ENCODE results near the gene NOPCHAP1.
A peak's percentile ranks its signal among the peaks of the same experiment; 100 is the strongest.
"Not testable (repeated sequence)": the region's sequence is repeated elsewhere in the genome, so short reads cannot be mapped to it uniquely, and the experiment has no call there.

NOPCHAP1 gene

DNA sequence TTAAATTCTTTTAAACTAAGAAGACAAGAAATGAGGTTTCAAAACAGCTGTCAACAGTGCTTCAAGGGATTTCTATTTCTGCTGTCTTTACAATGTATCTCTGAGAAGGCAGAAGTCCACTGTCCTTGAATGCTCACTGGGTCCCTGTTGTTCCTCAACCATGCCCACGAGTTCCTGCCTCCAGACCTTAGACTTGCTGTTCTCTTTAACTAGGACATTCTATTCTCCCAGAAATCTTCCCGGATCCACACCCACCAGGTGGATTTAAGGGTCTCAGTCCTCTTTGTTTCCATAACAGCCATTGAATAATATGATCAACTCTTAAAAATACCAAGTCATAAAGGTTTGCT is 21.3 kb upstream of the NOPCHAP1 start:
- no peak for DNase-seq (ENCODE audit: low read depth, low spot score)

GRCh38 chr12:104966677-104967076 is 19.4 kb upstream of the NOPCHAP1 start:
- no peak for DNase-seq (ENCODE audit: low read depth, low spot score)

GRCh38 chr12:104969343-104969742 is 16.8 kb upstream of the NOPCHAP1 start:
- DNase-seq (ENCODE audit: low read depth, low spot score), result no peak

GRCh38 chr12:104971306-104971705 is 14.8 kb upstream of the NOPCHAP1 start:
- no peak for DNase-seq (ENCODE audit: low read depth, low spot score)

GRCh38 chr12:104973250-104973649 is 12.9 kb upstream of the NOPCHAP1 start:
- no peak for DNase-seq (ENCODE audit: low read depth, low spot score)

- DNase-seq (ENCODE audit: low read depth, low spot score), result no peak
These were observed 11.4 kb upstream of the NOPCHAP1 start for GRCh38 chr12:104974626-104975290.

- DNase-seq (ENCODE audit: low read depth, low spot score), result no peak
These were observed 10.4 kb upstream of the NOPCHAP1 start for GRCh38 chr12:104975587-104976343.

- no peak for DNase-seq (ENCODE audit: low read depth, low spot score)
These were observed 9.4 kb upstream of the NOPCHAP1 start for GRCh38 chr12:104976703-104977102.

- DNase-seq (ENCODE audit: low read depth, low spot score), result not testable (repeated sequence)
These were observed 8.4 kb upstream of the NOPCHAP1 start for GRCh38 chr12:104977688-104978087.

DNA sequence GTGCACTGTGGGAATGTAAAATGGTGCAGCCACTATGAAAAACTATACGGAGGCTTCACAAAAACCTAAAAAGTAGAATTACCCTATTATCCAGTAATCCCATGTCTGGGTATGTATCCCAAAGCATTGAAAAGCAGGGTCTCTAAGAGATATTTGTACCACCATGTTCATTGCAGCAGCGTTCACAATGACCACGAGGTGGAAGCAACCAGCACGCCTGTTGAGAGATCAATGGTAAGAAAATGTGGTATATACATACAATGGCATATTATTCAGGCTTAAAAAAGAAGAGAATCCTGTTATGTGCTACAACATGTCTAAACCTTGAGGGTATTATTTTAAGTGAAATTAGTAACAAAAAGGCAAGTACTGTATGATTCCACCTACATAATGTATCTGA is 910 bp upstream of the NOPCHAP1 start:
- DNase-seq (ENCODE audit: low read depth, low spot score), result no peak

GRCh38 chr12:104990950-104991349 is 4.8 kb downstream of the NOPCHAP1 start:
- DNase-seq (ENCODE audit: low read depth, low spot score), result no peak

DNA sequence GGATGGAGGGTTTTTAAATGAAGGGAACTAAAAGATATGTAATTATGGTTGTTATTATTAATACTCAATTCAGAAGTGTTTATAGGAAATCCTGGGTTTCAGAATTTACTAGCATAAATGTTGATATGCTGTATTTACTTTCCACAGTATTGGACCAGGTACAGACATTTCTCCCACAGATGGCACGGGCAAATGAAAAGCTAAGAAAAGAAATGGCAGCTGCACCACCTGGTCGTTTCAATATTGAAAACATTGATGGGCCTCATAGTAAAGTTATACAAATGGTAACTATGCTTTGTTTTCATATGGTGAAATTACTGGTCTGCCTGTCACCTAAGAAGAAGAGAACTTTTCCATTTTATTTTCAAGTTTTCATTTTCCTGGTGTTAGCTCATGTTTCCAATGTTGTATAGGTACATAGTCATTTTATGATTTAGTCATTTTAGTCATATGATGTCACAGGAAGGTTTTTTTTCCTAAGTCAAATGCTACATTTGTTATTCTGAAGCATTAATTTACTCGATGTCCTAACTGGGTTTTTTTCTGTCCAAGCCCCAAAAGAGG is 5.5 kb downstream of the NOPCHAP1 start:
- no peak for DNase-seq (ENCODE audit: low read depth, low spot score)

DNA sequence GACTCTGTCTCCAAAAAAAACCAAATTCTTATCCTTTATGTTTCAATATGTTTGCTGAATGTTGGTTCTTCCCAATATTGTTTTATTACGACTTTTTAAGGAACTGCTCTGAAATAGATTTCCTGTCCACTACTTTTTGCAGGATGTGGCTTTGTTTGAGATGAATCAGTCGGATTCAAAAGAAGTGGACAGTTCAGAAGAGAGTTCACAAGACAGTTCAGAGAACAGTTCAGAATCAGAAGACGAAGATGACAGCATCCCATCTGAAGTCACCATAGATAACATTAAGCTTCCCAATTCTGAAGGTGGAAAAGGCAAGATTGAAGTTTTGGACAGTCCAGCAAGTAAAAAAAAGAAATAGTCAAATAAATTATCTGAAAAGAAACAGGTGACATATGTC is 8.2 kb downstream of the NOPCHAP1 start:
- no peak for DNase-seq (ENCODE audit: low read depth, low spot score)

DNA sequence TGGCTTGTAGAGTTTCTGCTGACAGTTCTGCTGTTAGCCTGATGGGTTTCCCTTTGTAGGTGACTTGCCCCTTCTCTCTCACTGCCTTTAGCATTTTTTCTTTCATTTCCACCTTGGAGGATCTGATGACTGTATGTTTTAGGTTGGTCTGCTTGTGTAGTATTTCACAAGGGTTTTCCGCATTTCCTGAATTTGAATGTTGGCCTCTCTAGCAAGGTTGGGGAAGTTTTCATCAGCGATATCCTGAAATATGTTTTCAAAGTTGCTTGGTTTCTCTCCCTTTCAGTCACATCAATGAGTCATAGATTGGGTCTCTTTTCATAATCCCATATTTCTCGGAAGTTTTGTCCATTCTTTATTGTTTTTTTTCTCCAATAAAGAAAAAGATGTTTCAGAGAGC is 11.4 kb downstream of the NOPCHAP1 start:
- DNase-seq (ENCODE audit: low read depth, low spot score), result no peak

DNA sequence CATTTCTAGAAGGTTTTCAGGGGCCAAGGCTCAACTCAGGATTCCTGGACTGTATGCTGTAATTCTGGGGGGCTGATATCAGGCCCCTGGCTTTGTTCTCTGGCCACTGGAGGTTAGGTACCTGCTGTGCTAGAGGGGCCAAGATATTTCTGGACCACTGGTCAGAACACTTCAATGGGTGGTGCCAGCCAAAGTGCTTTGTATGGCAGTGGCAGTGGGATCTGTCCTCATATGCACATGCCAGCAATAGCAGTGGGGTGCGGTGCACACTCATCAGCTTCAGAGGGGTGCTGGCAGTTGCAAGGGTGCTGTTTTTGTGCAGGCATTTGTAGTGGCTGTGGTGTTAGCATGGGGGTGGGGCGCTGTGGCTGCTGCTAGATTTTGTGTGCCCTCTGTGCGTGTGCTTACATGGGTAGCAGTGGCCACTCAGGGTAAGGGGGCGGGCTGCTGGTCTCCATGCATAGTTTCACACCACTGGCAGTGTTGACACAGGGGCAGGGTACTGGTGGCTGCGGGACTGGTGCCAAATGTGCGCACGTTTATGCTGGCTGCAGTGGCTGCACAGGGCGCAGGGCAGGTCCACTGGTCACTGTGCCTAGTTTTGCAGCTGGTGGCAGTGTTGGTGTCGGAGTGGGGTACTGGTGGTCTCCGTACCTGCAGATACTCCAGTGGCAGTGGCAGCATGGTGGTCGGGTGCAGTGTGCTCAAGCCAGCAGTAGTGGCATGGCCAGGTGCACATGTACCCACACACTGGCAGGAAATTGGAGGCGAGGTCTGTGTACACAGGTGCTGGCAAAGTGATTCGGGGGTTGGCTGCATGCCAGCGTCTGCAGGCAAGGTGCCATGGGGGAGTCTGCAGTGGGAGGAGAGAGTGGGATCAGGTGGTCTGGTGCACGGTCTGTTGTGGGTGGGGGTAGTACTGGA is 12.6 kb downstream of the NOPCHAP1 start:
- no peak for DNase-seq (ENCODE audit: low read depth, low spot score)

GRCh38 chr12:104999347-104999685 is 13.2 kb downstream of the NOPCHAP1 start:
- DNase-seq (ENCODE audit: low read depth, low spot score), result no peak

- no peak for DNase-seq (ENCODE audit: low read depth, low spot score)
These were observed 15.4 kb downstream of the NOPCHAP1 start for GRCh38 chr12:105001476-105001875.

- DNase-seq (ENCODE audit: low read depth, low spot score), result peak; percentile 15
These were observed 27.8 kb downstream of the NOPCHAP1 start for GRCh38 chr12:105013892-105014291.

DNA sequence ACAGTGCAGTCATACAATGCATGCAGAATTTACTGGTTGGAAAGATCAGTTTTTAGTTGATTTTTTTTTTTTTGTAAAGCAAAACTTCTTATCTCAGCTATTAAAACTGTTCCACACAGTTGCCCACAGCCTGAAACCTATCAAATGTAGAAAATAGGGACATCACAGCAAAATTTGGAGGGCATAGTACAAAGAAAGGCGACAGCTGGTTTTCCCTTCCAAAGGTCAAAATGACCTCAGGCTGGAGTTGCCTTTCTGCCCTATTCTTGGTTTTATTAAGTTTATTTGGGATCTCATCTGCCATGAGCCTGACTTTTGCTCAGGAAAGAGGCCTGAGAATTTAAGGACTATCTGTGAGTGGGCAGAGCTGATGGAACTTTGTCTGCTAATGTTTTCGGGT is 28.5 kb downstream of the NOPCHAP1 start:
- DNase-seq (ENCODE audit: low read depth, low spot score), result no peak

DNA sequence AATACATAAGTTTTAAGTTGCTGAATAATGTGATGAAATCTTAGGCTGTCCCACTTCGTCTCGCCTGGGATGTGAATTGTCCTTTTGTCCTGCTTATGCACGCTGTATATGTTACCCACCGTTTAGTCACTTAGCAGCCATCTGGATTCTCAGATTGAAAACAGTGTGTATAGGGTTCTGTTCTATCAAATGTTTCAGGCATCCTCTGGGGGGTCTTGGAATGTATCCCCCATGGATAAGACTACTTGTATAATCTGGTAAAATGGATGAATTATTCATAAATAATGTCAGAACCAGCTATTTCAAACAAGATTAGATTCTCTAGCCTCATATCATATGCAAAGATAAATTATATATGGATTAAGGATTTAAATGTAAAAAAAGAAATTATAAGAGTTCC is 29.4 kb downstream of the NOPCHAP1 start:
- DNase-seq (ENCODE audit: low read depth, low spot score), result no peak

GRCh38 chr12:105018012-105018411 is 31.9 kb downstream of the NOPCHAP1 start:
- no peak for DNase-seq (ENCODE audit: low read depth, low spot score)

GRCh38 chr12:105018776-105019175 is 32.7 kb downstream of the NOPCHAP1 start:
- no peak for DNase-seq (ENCODE audit: low read depth, low spot score)
